Mucosa of descending colon (tissue), 3 donors: ENCODE measurements around the gene UBE3C. TPM values are rescaled to one million over a fixed set of nuclear protein-coding genes. Genes with fewer than 3 reads are reported as not detected.
A peak's percentile ranks its signal among the peaks of the same experiment; 100 is the strongest.

Experiments
- ATAC-seq: fragments of 200-7000 bp; cut with Tn5 transposase; one replicate; pipeline ENCODE4 v1.9.1; 2020; ENCODE audit warnings: mild to moderate bottlenecking, moderate library complexity
- DNase-seq, 3 donors: peaks; one replicate each; pipeline ENCODE4 v3.0.0-alpha.2; 2020
- H3K36me3 ChIP-seq: fragments of 200-600 bp; one replicate; pipeline ENCODE4 v1.8.0; 2021; ENCODE audit warnings: low read depth, mild to moderate bottlenecking
- H3K4me1 ChIP-seq: fragments of 200-600 bp; one replicate; pipeline ENCODE4 v1.8.0; 2021; ENCODE audit warnings: low read depth, mild to moderate bottlenecking
- H3K4me3 ChIP-seq: fragments of 200-600 bp; one replicate; pipeline ENCODE4 v1.8.0; 2021; ENCODE audit warnings: mild to moderate bottlenecking
- H3K9me3 ChIP-seq: fragments of 200-600 bp; one replicate; pipeline ENCODE4 v1.8.0; 2021; ENCODE audit warnings: mild to moderate bottlenecking
- CTCF ChIP-seq: fragments of 200-600 bp; IDR thresholded peaks from one replicate; pipeline ENCODE4 v1.8.0; 2022; ENCODE audit warnings: antibody characterized with exemption, mild to moderate bottlenecking
- intact Hi-C, 2 donors: fragments of 100-400 bp; cut with DNase I in 1 of 2; cut with micrococcal nuclease in 1 of 2; formaldehyde crosslinking; loops; one replicate each; pipeline versions ENCODE4 v1.11.0 to v1.11.1; 2022; cut with DNase I, micrococcal nuclease
- total RNA-seq, 3 donors: library from RNA; stranded (reverse); fragmentation: NEBNext Ultra II Directional in 2 of 3; extraction: Animal tissue kit (Norgen Biotek cat#: 25700) in 2 of 3; gene quantifications; one replicate each; pipeline versions ENCODE4 v1.2.1 to v1.2.4, GENCODE V29; 2021 to 2023
- donor health status: DM: no; HTN: no; CAD: no; lungs with moderate emphysema.
- donor health status: DM: no; HTN: no; CAD: no.
- donor health status: DM: no; HTN: yes; CAD: no.

Gene UBE3C
- total RNA-seq, 3 donors from 2014 or later, result 58.1 to 68.0 (median 66.7) TPM

DNA sequence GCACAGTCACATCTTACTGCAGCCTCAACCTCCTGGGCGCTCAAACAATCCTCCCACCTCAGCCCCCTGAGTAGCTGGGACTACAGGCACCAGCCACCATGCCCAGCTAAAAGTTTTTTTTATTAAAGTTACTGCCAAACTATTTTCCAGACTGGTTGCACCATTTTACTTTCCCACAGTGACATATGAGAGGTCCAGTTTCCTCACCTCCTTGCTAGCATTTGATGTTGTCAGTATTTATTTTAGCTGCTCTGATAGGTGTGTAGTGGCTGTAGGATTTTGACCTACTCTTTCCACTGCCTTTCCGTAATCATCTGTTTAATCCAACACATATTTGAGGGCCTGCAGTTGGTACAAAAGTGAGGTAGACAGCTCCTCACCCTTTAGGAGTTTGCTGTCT is 5.4 kb upstream of the UBE3C start:
- DNase-seq (no peak), ATAC-seq (no peak)
- intact Hi-C loops, result no loop called here
- TF ChIP-seq CTCF, result no peak
- no peaks in the 10 kb centered on the region for H3K4me1 ChIP-seq
- H3K9me3 ChIP-seq, result no peaks in the 10 kb centered on the region
- no peak overlapping the region for H3K4me3 ChIP-seq
- H3K36me3 ChIP-seq, result no peaks in the 10 kb centered on the region

GRCh38 chr7:157136372-157136771 is 2.4 kb upstream of the UBE3C start:
- TF ChIP-seq CTCF, result no peak
- DNase-seq, result no peak
- no peak overlapping the region for H3K4me3 ChIP-seq

DNA sequence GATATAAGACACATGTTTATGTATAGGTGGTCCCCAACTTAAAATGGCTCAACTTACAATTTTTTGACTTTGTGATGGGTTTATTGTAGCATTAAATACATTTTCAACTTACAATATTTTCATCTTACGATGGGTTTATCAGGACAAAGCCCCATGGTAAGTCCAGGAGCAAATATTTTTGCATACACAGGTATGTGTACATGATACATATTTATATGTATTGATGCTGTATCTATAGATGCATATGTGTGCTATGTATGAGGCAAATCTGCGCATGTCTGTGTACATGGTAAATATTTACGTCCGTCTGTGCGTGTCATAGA is 664 bp upstream of the UBE3C start:
- peak overlapping the region; percentile 17 for H3K4me3 ChIP-seq
- no peaks in the 10 kb centered on the region for H3K36me3 ChIP-seq
- no peak for DNase-seq
- ATAC-seq, result no peak
- H3K9me3 ChIP-seq, result no peaks in the 10 kb centered on the region
- no peak for TF ChIP-seq CTCF
- peaks cover 16% of the 10 kb centered on the region for H3K4me1 ChIP-seq
- intact Hi-C loops, result no loop called here

More at GRCh38 chr7:157136372-157136771, 2.4 kb upstream of the UBE3C start:
- Histone ChIP-seq H3K9me3 (no peaks in the 10 kb centered on the region), H3K4me1 (peaks cover 15% of the 10 kb centered on the region), H3K36me3 (no peaks in the 10 kb centered on the region)
- ATAC-seq, result no peak
- intact Hi-C loops, result no loop called here

DNA sequence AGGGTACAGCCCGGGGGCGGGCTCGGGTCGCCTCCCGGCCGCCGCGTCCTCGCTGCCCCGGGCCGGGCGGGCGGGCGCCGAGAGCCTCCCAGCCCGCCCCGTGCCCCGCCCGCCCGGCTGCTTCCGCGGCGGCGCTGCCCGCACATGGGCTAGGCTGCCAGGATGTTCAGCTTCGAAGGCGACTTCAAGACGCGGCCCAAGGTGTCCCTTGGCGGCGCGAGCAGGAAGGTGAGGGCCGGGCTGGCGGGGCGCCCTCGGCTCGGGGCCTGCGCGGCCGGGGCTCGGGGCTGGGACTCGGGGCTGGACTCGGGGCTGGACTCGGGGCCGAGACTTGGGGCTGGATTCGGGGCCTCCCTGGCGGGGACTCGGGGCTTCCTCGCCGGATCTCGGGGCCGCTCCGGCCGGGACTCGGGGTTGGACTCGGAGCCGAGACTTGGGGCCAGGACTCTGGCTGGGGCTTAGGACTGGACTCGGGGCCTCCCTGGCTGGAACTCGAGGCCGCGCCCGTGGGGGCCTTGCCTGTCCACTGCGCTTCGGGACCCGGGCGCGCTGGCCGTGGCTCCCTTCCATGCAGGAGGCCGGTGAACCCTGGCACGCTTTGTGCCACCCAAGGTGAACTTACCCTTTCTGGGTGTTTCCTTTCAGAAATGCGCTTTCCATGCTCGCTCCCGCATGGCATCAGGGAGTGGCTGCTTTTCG is 534 bp downstream of the UBE3C start:
- H3K36me3 ChIP-seq, result no peaks in the 10 kb centered on the region
- H3K4me1 ChIP-seq, result peaks cover 18% of the 10 kb centered on the region
- H3K4me3 ChIP-seq, result peak overlapping the region; percentile 46
- ATAC-seq, result peak; percentile 83
- no peaks in the 10 kb centered on the region for H3K9me3 ChIP-seq
- peak; percentile 60 to 79 (median 79) for DNase-seq
- no peak for TF ChIP-seq CTCF
- intact Hi-C loops, result no loop called here

GRCh38 chr7:157139810-157140510 is 1.2 kb downstream of the UBE3C start:
- H3K4me1 ChIP-seq, result peaks cover 18% of the 10 kb centered on the region
- H3K9me3 ChIP-seq, result no peaks in the 10 kb centered on the region
- intact Hi-C loops, result no loop called here
- peak overlapping the region; percentile 46 for H3K4me3 ChIP-seq
- TF ChIP-seq CTCF, result no peak
- ATAC-seq (no peak), DNase-seq (no peak)
- no peaks in the 10 kb centered on the region for H3K36me3 ChIP-seq
